H9 (cell line): ENCODE data around the gene CEP164. TPM values are rescaled to one million over a fixed set of nuclear protein-coding genes. Genes with fewer than 3 reads are reported as not detected.
A peak's percentile ranks its signal among the peaks of the same experiment; 100 is the strongest.

ENCODE experiments used
- DNase-seq: peaks from one replicate; pipeline ENCODE4 v3.0.0-alpha.2; 2017
- H2AFZ ChIP-seq: one replicate; pipeline ENCODE4 v1.6.1; 2013; ENCODE audit warnings: mild to moderate bottlenecking, low read length, control low read depth, moderate library complexity
- H2AK5ac ChIP-seq: 2 replicates; pipeline ENCODE4 v1.6.1; 2013; ENCODE audit warnings: low read length, control low read depth, mixed read lengths; ENCODE audit not compliant: insufficient read length
- H2BK120ac ChIP-seq: one replicate; pipeline ENCODE4 v1.6.1; 2013; ENCODE audit warnings: low read depth, mild to moderate bottlenecking, low read length, control low read depth, inconsistent platforms; ENCODE audit not compliant: poor library complexity, severe bottlenecking
- H2BK12ac ChIP-seq: 2 replicates; pipeline ENCODE4 v1.6.1; 2013; ENCODE audit warnings: low read length, control low read depth, mixed read lengths, low read depth; ENCODE audit not compliant: insufficient read length
- H2BK15ac ChIP-seq: 2 replicates; pipeline ENCODE4 v1.6.1; 2013; ENCODE audit warnings: low read depth, low read length, control low read depth
- H2BK20ac ChIP-seq: one replicate; pipeline ENCODE4 v1.6.1; 2013; ENCODE audit warnings: low read depth, mild to moderate bottlenecking, low read length, control low read depth, inconsistent platforms; ENCODE audit not compliant: poor library complexity, severe bottlenecking
- H2BK5ac ChIP-seq: 2 replicates; pipeline ENCODE4 v1.6.1; 2013; ENCODE audit warnings: low read length, control low read depth, mixed read lengths; ENCODE audit not compliant: insufficient read length
- H3K14ac ChIP-seq: 2 replicates; pipeline ENCODE4 v1.6.1; 2013; ENCODE audit warnings: low read length, control low read depth; ENCODE audit not compliant: insufficient read depth
- H3K18ac ChIP-seq: 2 replicates; pipeline ENCODE4 v1.6.1; 2013; ENCODE audit warnings: low read depth, mild to moderate bottlenecking, mixed read lengths, low read length, control low read depth; ENCODE audit not compliant: insufficient read length
- H3K23ac ChIP-seq: 2 replicates; pipeline ENCODE4 v1.6.1; 2013; ENCODE audit warnings: low read length, control low read depth, mixed read lengths, low read depth; ENCODE audit not compliant: insufficient read length
- H3K23me2 ChIP-seq: 2 replicates; pipeline ENCODE4 v1.6.1; 2013; ENCODE audit warnings: low read depth, mild to moderate bottlenecking, mixed read lengths, low read length, control low read depth; ENCODE audit not compliant: insufficient read length, poor library complexity, severe bottlenecking
- H3K27ac ChIP-seq: 2 replicates; pipeline ENCODE4 v1.5.1; 2013; ENCODE audit warnings: low read length, control low read depth, mixed read lengths, low read depth; ENCODE audit not compliant: insufficient read length
- H3K27me3 ChIP-seq: 2 replicates; pipeline ENCODE4 v1.6.1; 2013; ENCODE audit warnings: low read length, control low read depth, inconsistent platforms; ENCODE audit not compliant: insufficient read depth
- H3K4ac ChIP-seq: 2 replicates; pipeline ENCODE4 v1.6.1; 2013; ENCODE audit warnings: low read depth, mild to moderate bottlenecking, control low read depth, inconsistent platforms, low read length, moderate library complexity
- H3K4me1 ChIP-seq: 2 replicates; pipeline ENCODE4 v1.6.1; 2013; ENCODE audit warnings: low read length, control low read depth, inconsistent platforms; ENCODE audit not compliant: insufficient read depth
- H3K4me2 ChIP-seq: 2 replicates; pipeline ENCODE4 v1.6.1; 2013; ENCODE audit warnings: low read length, control low read depth, mixed read lengths; ENCODE audit not compliant: insufficient read length, insufficient read depth
- H3K56ac ChIP-seq: 2 replicates; pipeline ENCODE4 v1.6.1; 2013; ENCODE audit warnings: low read depth, mild to moderate bottlenecking, mixed read lengths, low read length, control low read depth; ENCODE audit not compliant: insufficient read length
- H3K79me1 ChIP-seq: 2 replicates; pipeline ENCODE4 v1.6.1; 2013; ENCODE audit warnings: low read depth, mild to moderate bottlenecking, moderate library complexity, low read length, control low read depth, inconsistent platforms; ENCODE audit not compliant: insufficient read depth, poor library complexity, severe bottlenecking
- H3K79me2 ChIP-seq: 2 replicates; pipeline ENCODE4 v1.6.1; 2013; ENCODE audit warnings: low read length, control low read depth, inconsistent platforms; ENCODE audit not compliant: insufficient read depth
- H3K9ac ChIP-seq: 2 replicates; pipeline ENCODE4 v1.6.1; 2013; ENCODE audit warnings: low read length, control low read depth, mixed read lengths; ENCODE audit not compliant: insufficient read length; ENCODE audit errors: extremely low read depth
- H3K9me3 ChIP-seq: one replicate; pipeline ENCODE4 v1.6.1; 2013; ENCODE audit warnings: low read depth, low read length, inconsistent platforms; ENCODE audit not compliant: control insufficient read depth
- H3T11ph ChIP-seq: one replicate; pipeline ENCODE4 v1.6.1; 2013; ENCODE audit warnings: mild to moderate bottlenecking, low read length, control low read depth, inconsistent platforms
- H4K20me1 ChIP-seq: one replicate; pipeline ENCODE4 v1.6.1; 2013; ENCODE audit not compliant: control insufficient read depth, insufficient read length, insufficient read depth
- H4K5ac ChIP-seq: 2 replicates; pipeline ENCODE4 v1.6.1; 2013; ENCODE audit warnings: low read depth, mild to moderate bottlenecking, mixed read lengths, low read length, control low read depth; ENCODE audit not compliant: insufficient read length
- H4K8ac ChIP-seq: replicated peaks from 2 replicates; pipeline ENCODE4 v1.6.1; 2013; ENCODE audit warnings: low read length, control low read depth, mixed read lengths, low read depth; ENCODE audit not compliant: insufficient read length
- H4K91ac ChIP-seq: 2 replicates; pipeline ENCODE4 v1.6.1; 2013; ENCODE audit warnings: low read depth, mild to moderate bottlenecking, moderate library complexity, mixed read lengths, low read length, control low read depth; ENCODE audit not compliant: insufficient read length
- H3K27ac Mint-ChIP-seq, 3 experiments: 2 replicates in 2 of 3; 3 replicates in 1 of 3; pipeline ENCODE4 v1.8.0; 2020 to 2021; ENCODE audit warnings: mixed read lengths in 3 of 3, mild to moderate bottlenecking in 1 of 3, moderate library complexity in 1 of 3
- H3K27me3 Mint-ChIP-seq: 2 replicates; pipeline ENCODE4 v1.8.0; 2021; ENCODE audit warnings: low read depth, mild to moderate bottlenecking, moderate library complexity, mixed read lengths
- H3K36me3 Mint-ChIP-seq, 3 experiments: 2 replicates in 2 of 3; 3 replicates in 1 of 3; pipeline ENCODE4 v1.8.0; 2020 to 2021; ENCODE audit warnings: low read depth in 3 of 3, mixed read lengths in 3 of 3; ENCODE audit not compliant: insufficient read depth in 1 of 3
- H3K4me1 Mint-ChIP-seq, 2 experiments: 2 replicates each; pipeline ENCODE4 v1.8.0; 2020; ENCODE audit warnings: mixed read lengths in 2 of 2
- H3K4me3 Mint-ChIP-seq, 2 experiments: 2 replicates in 1 of 2; 3 replicates in 1 of 2; pipeline ENCODE4 v1.8.0; 2020 to 2021; ENCODE audit warnings: mild to moderate bottlenecking in 2 of 2, mixed read lengths in 2 of 2, moderate library complexity in 1 of 2
- H3K9me3 Mint-ChIP-seq, 2 experiments: 2 replicates in 1 of 2; 3 replicates in 1 of 2; pipeline ENCODE4 v1.8.0; 2020; ENCODE audit warnings: mild to moderate bottlenecking in 2 of 2, mixed read lengths in 2 of 2, moderate library complexity in 1 of 2
- whole genome bisulfite sequencing: extraction: QIAGEN DNeasy Blood & Tissue Kit; methylation state at CpG from one replicate; pipeline ENCODE4 v1.1.7; 2013; ENCODE audit warnings: missing lambda C conversion rate, low lambda C conversion rate, mixed read lengths; ENCODE audit not compliant: insufficient read length; ENCODE audit errors: extremely low coverage; 5-methylcytosine and 5-hydroxymethylcytosine counted together
- total RNA-seq: library from RNA; stranded (reverse); gene quantifications from 2 replicates; pipeline ENCODE4 v1.2.1, GENCODE V29; 2021
- TF ChIP-seq, protein P1 (sequence below): fragments of 200-600 bp; sonication (generic); conservative IDR thresholded peaks from 3 replicates; pipeline ENCODE4 v1.8.0; 2021; ENCODE audit warnings: antibody characterized with exemption, mild to moderate bottlenecking

The CEP164 gene
- total RNA-seq, 1 experiment from 2014 or later = 24.9 TPM

DNA sequence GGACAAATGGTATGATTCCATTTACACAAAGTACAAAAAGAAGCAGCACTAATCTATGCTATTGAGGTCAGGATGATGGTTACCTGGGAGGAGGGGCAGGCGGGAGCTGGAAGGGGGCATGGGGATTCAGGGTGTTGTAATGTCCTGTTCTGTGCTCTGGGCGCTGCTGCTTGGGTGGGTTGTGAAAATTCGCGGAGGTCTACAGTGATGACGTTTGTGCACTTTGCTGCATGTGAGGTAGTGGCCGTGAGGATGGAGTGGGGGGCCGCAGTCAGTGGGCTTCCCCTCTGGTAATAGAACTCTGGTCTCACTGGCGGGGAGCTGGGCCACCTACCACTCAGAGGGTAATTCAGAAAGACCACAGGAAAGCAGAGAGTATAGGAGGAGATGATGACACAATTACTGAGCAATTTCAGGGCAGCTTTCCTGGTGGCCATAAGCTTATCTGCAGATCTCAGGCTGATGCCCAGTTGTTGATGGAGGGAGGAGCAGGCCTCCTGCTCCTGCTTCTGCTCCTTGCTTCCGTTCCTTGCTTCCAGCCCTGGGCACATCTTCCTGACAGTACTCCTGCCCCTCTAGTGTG is 121.5 kb downstream of the CEP164 start:
- Histone ChIP-seq H2BK5ac (no peak overlapping the region), H2BK15ac (no peak overlapping the region), H3K4me2 (no peak overlapping the region), H2AFZ (no peak overlapping the region), H4K5ac (no peak overlapping the region), H2BK20ac (no peak overlapping the region), H3K23ac (no peak overlapping the region), H3K23me2 (no peaks in the 10 kb centered on the region), H3K79me1 (no peaks in the 10 kb centered on the region), H3K4ac (no peak overlapping the region), H3K9me3 (peaks cover 4% of the 10 kb centered on the region), H3K4me1 (no peaks in the 10 kb centered on the region), H3K79me2 (no peaks in the 10 kb centered on the region), H4K91ac (no peak overlapping the region), H2AK5ac (no peak overlapping the region), H3K27me3 (no peaks in the 10 kb centered on the region; the same call in 1 of the 2 replicates), H3T11ph (no peak overlapping the region), H3K9ac (no peak overlapping the region), H3K14ac (no peak overlapping the region), H3K27ac (no peak overlapping the region), H4K8ac (no peak overlapping the region), H2BK120ac (no peak overlapping the region), H3K18ac (no peak overlapping the region), H2BK12ac (no peak overlapping the region), H3K56ac (no peak overlapping the region), H4K20me1 (no peaks in the 10 kb centered on the region)
- H3K27ac Mint-ChIP-seq = no peak overlapping the region
- H3K9me3 Mint-ChIP-seq = peaks cover 5 to 6% of the 10 kb centered on the region in 2 experiments
- peak; percentile 14 for DNase-seq
- no peak overlapping the region for H3K4me3 Mint-ChIP-seq
- WGBS = no CpG with 5 or more reads among the region's 9 CpGs
- TF ChIP-seq, protein P1, sequence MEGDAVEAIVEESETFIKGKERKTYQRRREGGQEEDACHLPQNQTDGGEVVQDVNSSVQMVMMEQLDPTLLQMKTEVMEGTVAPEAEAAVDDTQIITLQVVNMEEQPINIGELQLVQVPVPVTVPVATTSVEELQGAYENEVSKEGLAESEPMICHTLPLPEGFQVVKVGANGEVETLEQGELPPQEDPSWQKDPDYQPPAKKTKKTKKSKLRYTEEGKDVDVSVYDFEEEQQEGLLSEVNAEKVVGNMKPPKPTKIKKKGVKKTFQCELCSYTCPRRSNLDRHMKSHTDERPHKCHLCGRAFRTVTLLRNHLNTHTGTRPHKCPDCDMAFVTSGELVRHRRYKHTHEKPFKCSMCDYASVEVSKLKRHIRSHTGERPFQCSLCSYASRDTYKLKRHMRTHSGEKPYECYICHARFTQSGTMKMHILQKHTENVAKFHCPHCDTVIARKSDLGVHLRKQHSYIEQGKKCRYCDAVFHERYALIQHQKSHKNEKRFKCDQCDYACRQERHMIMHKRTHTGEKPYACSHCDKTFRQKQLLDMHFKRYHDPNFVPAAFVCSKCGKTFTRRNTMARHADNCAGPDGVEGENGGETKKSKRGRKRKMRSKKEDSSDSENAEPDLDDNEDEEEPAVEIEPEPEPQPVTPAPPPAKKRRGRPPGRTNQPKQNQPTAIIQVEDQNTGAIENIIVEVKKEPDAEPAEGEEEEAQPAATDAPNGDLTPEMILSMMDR = no peak
- H3K27me3 Mint-ChIP-seq = peaks cover 25% of the 10 kb centered on the region
- H3K4me1 Mint-ChIP-seq = peaks cover 2 to 6% of the 10 kb centered on the region in 2 experiments
- peaks cover 3 to 4% (median 3%) of the 10 kb centered on the region in 3 experiments; a peak in 4 of 7 replicates for H3K36me3 Mint-ChIP-seq
